K562 (cell line): Measurements from ENCODE around the gene LPCAT1. TPM values are rescaled to one million over a fixed set of nuclear protein-coding genes. Genes with fewer than 3 reads are reported as not detected.

Source experiments
- ATAC-seq: fragments of 200-7000 bp; cut with Tn5 transposase; 3 replicates; pipeline ENCODE4 v1.9.1; 2020; ENCODE audit warnings: moderate library complexity
- BruUV-seq: library from RNA; stranded (reverse); fragments of 400-500 nt; replicated peaks from 2 replicates; lab custom pipeline; 2021; lab: Mats Ljungman, UMichigan
- CTCF ChIA-PET: fragments of 300-600 bp; formaldehyde crosslinking; extraction: SDS; loops from one replicate; lab custom pipeline; 2021; ENCODE audit warnings: low intra/inter-chr PET ratio; lab: Yijun Ruan, JAX
- POLR2A ChIA-PET: fragments of 300-600, 350-650 bp; sonication (Branson Sonifier 250); formaldehyde crosslinking; extraction: SDS; loops from one replicate; lab custom pipeline; 2021; ENCODE audit warnings: antibody characterized with exemption, inconsistent platforms; lab: Yijun Ruan, JAX
- DNase-seq, 4 experiments: peaks; one replicate each; pipeline versions ENCODE4 v3.0.0 to v3.0.0-alpha.2; 2011 to 2018; ENCODE audit warnings: low spot score in 3 of 4, mixed read lengths in 3 of 4; ENCODE audit errors: extremely low read depth in 1 of 4
- FAIRE-seq: peaks from 2 replicates; lab custom pipeline; 2011; peaks lifted over from hg19 to GRCh38; lab: Jason Lieb, UNC
- H2AFZ ChIP-seq: 2 replicates; pipeline ENCODE4 v1.6.0; 2011; ENCODE audit warnings: low read depth, low read length, control low read depth, inconsistent platforms
- H3K27ac ChIP-seq: fragments of 200-600 bp; 3 replicates; pipeline ENCODE4 v1.8.0; 2011; ENCODE audit warnings: low read depth, mild to moderate bottlenecking, control low read depth, inconsistent platforms, low read length, moderate library complexity, mixed read lengths; ENCODE audit errors: extremely low read depth
- H3K27me3 ChIP-seq, 2 experiments: fragments of 300-600 bp in 1 of 2; 2 replicates in 1 of 2; 3 replicates in 1 of 2; pipeline versions ENCODE4 v1.6.0 to v1.8.0; 2011; ENCODE audit warnings: inconsistent platforms in 2 of 2, low read length in 2 of 2, mild to moderate bottlenecking in 1 of 2, mixed read lengths in 1 of 2, moderate library complexity in 1 of 2; ENCODE audit not compliant: control insufficient read depth in 2 of 2, insufficient read depth in 2 of 2
- H3K36me3 ChIP-seq: fragments of 300-600 bp; 3 replicates; pipeline ENCODE4 v1.8.0; 2011; ENCODE audit warnings: mild to moderate bottlenecking, low read length, inconsistent platforms; ENCODE audit not compliant: control insufficient read depth, insufficient read depth
- H3K4me1 ChIP-seq, 2 experiments: fragments of 200-600 bp in 1 of 2; replicated peaks in 1 of 2; 2 replicates in 1 of 2; 3 replicates in 1 of 2; pipeline versions ENCODE4 v1.5.1 to v1.8.0; 2011; ENCODE audit warnings: inconsistent platforms in 2 of 2, low read length in 2 of 2, mild to moderate bottlenecking in 1 of 2, mixed read lengths in 1 of 2, moderate library complexity in 1 of 2; ENCODE audit not compliant: control insufficient read depth in 2 of 2, insufficient read depth in 2 of 2
- H3K4me2 ChIP-seq: 2 replicates; pipeline ENCODE4 v1.6.1; 2011; ENCODE audit warnings: low read length, control low read depth, inconsistent platforms, mixed read lengths; ENCODE audit not compliant: insufficient read depth
- H3K4me3 ChIP-seq: fragments of 200-600 bp; sonication (generic), shearing (Covaris generic); 2 replicates; pipeline ENCODE4 v1.5.1; 2016; ENCODE audit warnings: control low read depth, inconsistent platforms
- H3K79me2 ChIP-seq: fragments of 200-600 bp; 3 replicates; pipeline ENCODE4 v1.8.0; 2011; ENCODE audit warnings: low read length, inconsistent platforms; ENCODE audit not compliant: control insufficient read depth, insufficient read depth
- H3K9ac ChIP-seq, 2 experiments: 2 replicates each; pipeline versions ENCODE4 v1.6.0 to v1.6.1; 2011; ENCODE audit warnings: low read depth in 2 of 2, low read length in 2 of 2, control low read depth in 1 of 2, inconsistent platforms in 1 of 2, mild to moderate bottlenecking in 1 of 2, mixed read lengths in 1 of 2; ENCODE audit not compliant: insufficient read depth in 1 of 2
- H3K9me1 ChIP-seq: one replicate; pipeline ENCODE4 v1.6.0; 2011; ENCODE audit warnings: inconsistent platforms, mild to moderate bottlenecking, low read length, moderate library complexity; ENCODE audit not compliant: control insufficient read depth, insufficient read depth
- H3K9me3 ChIP-seq: replicated peaks from 2 replicates; pipeline ENCODE4 v1.5.1; 2011; ENCODE audit warnings: low read depth, low read length, inconsistent platforms; ENCODE audit not compliant: control insufficient read depth, insufficient read depth
- H4K20me1 ChIP-seq: replicated peaks from 2 replicates; pipeline ENCODE4 v1.6.1; 2011; ENCODE audit warnings: low read length, inconsistent platforms, mixed read lengths; ENCODE audit not compliant: control insufficient read depth, insufficient read depth
- CBFA2T3 ChIP-seq: fragments of 450-650 bp; IDR thresholded peaks from 2 replicates; pipeline ENCODE4 v1.6.1; 2017
- HMGN3 ChIP-seq: IDR thresholded peaks from 2 replicates; pipeline ENCODE4 v1.6.1; 2011; ENCODE audit warnings: borderline replicate concordance, low read depth, mild to moderate bottlenecking, mixed read lengths, low read length; ENCODE audit not compliant: insufficient read length; ENCODE audit errors: extremely low read depth
- NONO ChIP-seq, 2 experiments: fragments of 200-400 bp in 1 of 2; fragments of 450-650 bp in 1 of 2; formaldehyde crosslinking in 1 of 2; IDR thresholded peaks; 2 replicates each; pipeline ENCODE4 v1.6.1; 2017; ENCODE audit warnings: low read depth in 2 of 2, mild to moderate bottlenecking in 2 of 2, moderate library complexity in 2 of 2, low read length in 1 of 2
- PCBP1 ChIP-seq: fragments of 200-400 bp; formaldehyde crosslinking; IDR thresholded peaks from 2 replicates; pipeline ENCODE4 v1.6.1; 2018; ENCODE audit warnings: mild to moderate bottlenecking, low read depth, low read length; ENCODE audit not compliant: poor library complexity, severe bottlenecking
- SP1 ChIP-seq: sonication (generic); formaldehyde crosslinking; IDR thresholded peaks from 2 replicates; pipeline ENCODE4 v1.8.1; 2022; ENCODE audit warnings: mild to moderate bottlenecking, missing genetic modification reagents
- WGBS: fragments of 100-300 bp; shearing (Covaris generic); methylation state at CpG from one replicate; pipeline ENCODE4 v1.1.6; 2016; ENCODE audit warnings: low coverage, mixed read lengths; ENCODE audit not compliant: insufficient coverage; ENCODE audit errors: missing lambda C conversion rate; 5-methylcytosine and 5-hydroxymethylcytosine counted together
- in situ Hi-C: fragments of 300-500 bp; cut with MboI; formaldehyde crosslinking; loops from 4 replicates; pipeline ENCODE4 v1.15.0; 2018; ENCODE audit warnings: inconsistent platforms, mixed read lengths
- intact Hi-C: fragments of 100-400 bp; cut with micrococcal nuclease; formaldehyde crosslinking; loops from 2 replicates; pipeline ENCODE4 v1.14.2; 2022
- polyA plus RNA-seq, 8 experiments: library from polyadenylated mRNA; depleted of rRNA in 4 of 8; stranded (reverse) in 5 of 8; unstranded in 3 of 8; fragments of >200 nt; fragmentation: Nextera tagmentation in 2 of 8; fragmentation: Illumina TruSeq in 1 of 8; extraction: Ambion mirVana in 2 of 8; extraction: Trizol in 1 of 8; gene quantifications; 2 replicates each; pipeline versions ENCODE4 v1.2.1 to v1.2.3, GENCODE V29; 2011 to 2014; ENCODE audit warnings: inconsistent platforms in 1 of 8, missing spikeins in 1 of 8
- total RNA-seq, 7 experiments: library from RNA; depleted of rRNA in 6 of 7; stranded (reverse); fragments of >200 nt in 6 of 7; fragmentation: Illumina TruSeq in 2 of 7; extraction: Trizol in 2 of 7; gene quantifications; 2 replicates each; pipeline versions ENCODE4 v1.2.1 to v1.2.3, GENCODE V29; 2011 to 2021; ENCODE audit warnings: low replicate concordance in 1 of 7

Gene LPCAT1
- total and polyA plus RNA-seq, 9 of the 15 experiments (the other 6 are each of a cell fraction or from before 2014, with no cell fraction given), result 0.14 to 18.4 (median 13.9) TPM

- H3K36me3 ChIP-seq, result no peaks in the 10 kb centered on the region
- H3K4me3 ChIP-seq, result no peak overlapping the region
- H3K9me1 ChIP-seq, result peaks cover 7% of the 10 kb centered on the region
- WGBS, result under 1% methylated on average over 12 of the region's 12 CpGs
- FAIRE-seq (no peak), ATAC-seq (no peak), DNase-seq (no peak)
- POLR2A ChIA-PET, result no interaction called here
- peaks cover 16% of the 10 kb centered on the region for H4K20me1 ChIP-seq
- BruUV-seq, result no TSS peak
- peaks cover 0 to 21% of the 10 kb centered on the region in 2 experiments; a peak in 1 of 5 replicates for H3K4me1 ChIP-seq
- H3K9ac ChIP-seq, result no peak overlapping the region
- H3K79me2 ChIP-seq, result no peaks in the 10 kb centered on the region
- H2AFZ ChIP-seq, result no peak overlapping the region
- in situ Hi-C loops, result no loop called here
- CTCF ChIA-PET, result no interaction called here
- peaks cover 17 to 48% of the 10 kb centered on the region in 2 experiments for H3K27me3 ChIP-seq
- H3K9me3 ChIP-seq, result no peaks in the 10 kb centered on the region
- no peak overlapping the region for H3K4me2 ChIP-seq
- H3K27ac ChIP-seq, result no peak overlapping the region
- TF ChIP-seq PCBP1, result no peak
- peak; percentile 14; the same call in 1 of the 2 replicates for TF ChIP-seq CBFA2T3
- no peak for TF ChIP-seq SP1 (CRISPR knock-in tag)
- TF ChIP-seq, all 486 proteins: peak for 1
- intact Hi-C loops, result no loop called here
Observed at GRCh38 chr5:1416856-1417469, 106.8 kb downstream of the LPCAT1 start.

GRCh38 chr5:1415626-1416360 is 108.0 kb downstream of the LPCAT1 start:
- Histone ChIP-seq H3K4me2 (no peak overlapping the region), H3K27ac (no peak overlapping the region), H3K36me3 (no peaks in the 10 kb centered on the region), H3K4me1 (peaks cover 0 to 15% of the 10 kb centered on the region in 2 experiments; a peak in 1 of 5 replicates), H4K20me1 (peaks cover 15% of the 10 kb centered on the region), H3K9ac (no peak overlapping the region; a peak in 1 of 4 replicates), H3K79me2 (no peaks in the 10 kb centered on the region), H3K9me3 (no peaks in the 10 kb centered on the region), H3K27me3 (peaks cover 23 to 59% of the 10 kb centered on the region in 2 experiments), H3K9me1 (peaks cover 5% of the 10 kb centered on the region), H2AFZ (no peak overlapping the region), H3K4me3 (no peak overlapping the region)
- ChIA-PET CTCF (no interaction called here), POLR2A (interaction anchor here (1.4 kb wide), 1 partner anchor 10 kb away, joined by 4 read pairs; no protein-coding TSS in a partner anchor)
- in situ Hi-C loops (no loop called here), intact Hi-C loops (no loop called here)
- TF ChIP-seq HMGN3, result no peak
- no peak for TF ChIP-seq NONO (IDR thresholded peaks at IDR 0.05; ENCODE audit: low read depth in 2 of 2, low read length in 1 of 2)
- 5% methylated on average over 22 of the region's 22 CpGs for WGBS
- no peak for FAIRE-seq
- no peak for ATAC-seq
- no TSS peak for BruUV-seq
- no peak for DNase-seq
